Effector memory CD4-positive, alpha-beta T cell (primary cell): ENCODE measurements around the gene LGALS3BP.

Experiments
- DNase-seq, 3 donors: peaks; one replicate each; pipeline ENCODE4 v3.0.0-alpha.2; 2020
- H3K27ac ChIP-seq: 2 replicates; pipeline ENCODE4 v1.7.0; 2013; ENCODE audit warnings: mild to moderate bottlenecking, low read length, moderate library complexity; ENCODE audit not compliant: insufficient read depth, poor library complexity, severe bottlenecking
- H3K27me3 ChIP-seq: replicated peaks from 2 replicates; pipeline ENCODE4 v1.7.0; 2013; ENCODE audit warnings: mild to moderate bottlenecking, low read length; ENCODE audit not compliant: insufficient read depth, control insufficient read depth, poor library complexity, severe bottlenecking
- H3K36me3 ChIP-seq: 2 replicates; pipeline ENCODE4 v1.7.0; 2013; ENCODE audit warnings: mild to moderate bottlenecking, low read length, moderate library complexity; ENCODE audit not compliant: control insufficient read depth, insufficient read depth
- H3K4me1 ChIP-seq: 2 replicates; pipeline ENCODE4 v1.7.0; 2013; ENCODE audit warnings: low read length, mild to moderate bottlenecking; ENCODE audit not compliant: control insufficient read depth, insufficient read depth, poor library complexity, severe bottlenecking
- H3K4me3 ChIP-seq: 2 replicates; pipeline ENCODE4 v1.7.0; 2013; ENCODE audit warnings: low read length, low read depth, mild to moderate bottlenecking; ENCODE audit not compliant: insufficient read depth, poor library complexity, severe bottlenecking
- H3K9me3 ChIP-seq: 2 replicates; pipeline ENCODE4 v1.7.0; 2013; ENCODE audit warnings: mild to moderate bottlenecking, low read length, moderate library complexity; ENCODE audit not compliant: control insufficient read depth

Gene LGALS3BP

GRCh38 chr17:78998311-78999055 is 18.8 kb upstream of the LGALS3BP start:
- Histone ChIP-seq H3K9me3 (no peaks in the 10 kb centered on the region), H3K27me3 (no peaks in the 10 kb centered on the region), H3K27ac (no peak overlapping the region), H3K36me3 (peaks cover 43% of the 10 kb centered on the region), H3K4me3 (no peak overlapping the region), H3K4me1 (no peaks in the 10 kb centered on the region)
- DNase-seq: no peak

- Histone ChIP-seq H3K4me1 (no peaks in the 10 kb centered on the region), H3K9me3 (no peaks in the 10 kb centered on the region), H3K27me3 (no peaks in the 10 kb centered on the region), H3K4me3 (no peak overlapping the region), H3K36me3 (peaks cover 42% of the 10 kb centered on the region), H3K27ac (no peak overlapping the region)
- no peak for DNase-seq
Measured at GRCh38 chr17:78997881-78998280, 18.2 kb upstream of the LGALS3BP start.

DNA sequence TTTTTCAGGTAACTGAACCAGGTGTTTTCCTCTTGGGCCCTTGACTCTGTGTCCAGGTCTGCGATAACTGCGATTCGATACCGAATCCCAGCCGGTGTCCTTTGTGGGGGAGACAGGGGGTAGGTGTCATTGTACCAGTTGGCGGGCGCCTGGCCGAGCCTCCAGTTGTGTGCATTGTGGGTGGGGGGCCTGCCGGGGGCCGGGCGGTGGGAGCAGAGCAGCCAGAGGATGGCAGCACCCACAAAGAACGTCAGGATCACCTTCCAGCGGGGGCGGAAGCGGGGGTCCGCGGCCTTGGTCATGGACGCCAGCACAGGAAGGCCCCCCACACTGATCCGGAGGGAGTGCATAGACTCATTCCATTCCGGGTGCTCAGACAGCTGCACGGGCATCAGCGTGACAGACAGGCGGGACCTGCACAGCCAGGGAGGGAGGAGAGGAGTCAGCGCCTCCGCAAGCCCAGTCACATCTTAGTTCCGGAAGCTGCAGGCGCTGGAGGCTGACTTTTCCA is 17.6 kb upstream of the LGALS3BP start:
- H3K9me3 ChIP-seq: no peaks in the 10 kb centered on the region
- peaks cover 38% of the 10 kb centered on the region for H3K36me3 ChIP-seq

GRCh38 chr17:78996781-78997201 is 17.1 kb upstream of the LGALS3BP start:
- H3K9me3 ChIP-seq: no peaks in the 10 kb centered on the region
- no peaks in the 10 kb centered on the region for H3K4me1 ChIP-seq
- H3K27me3 ChIP-seq: no peaks in the 10 kb centered on the region
- no peak for DNase-seq
- H3K27ac ChIP-seq: no peak overlapping the region
- H3K36me3 ChIP-seq: peaks cover 41% of the 10 kb centered on the region
- H3K4me3 ChIP-seq: no peak overlapping the region

More for the DNA sequence above, 17.6 kb upstream of the LGALS3BP start:
- Histone ChIP-seq H3K27me3 (no peaks in the 10 kb centered on the region), H3K4me3 (no peak overlapping the region), H3K27ac (no peak overlapping the region), H3K4me1 (no peaks in the 10 kb centered on the region)
- DNase-seq: no peak

GRCh38 chr17:78995761-78996451 is 16.2 kb upstream of the LGALS3BP start:
- no peak for DNase-seq
- Histone ChIP-seq H3K27ac (no peak overlapping the region), H3K9me3 (no peaks in the 10 kb centered on the region), H3K4me1 (no peaks in the 10 kb centered on the region), H3K4me3 (no peak overlapping the region), H3K36me3 (peaks cover 49% of the 10 kb centered on the region), H3K27me3 (no peaks in the 10 kb centered on the region)

DNA sequence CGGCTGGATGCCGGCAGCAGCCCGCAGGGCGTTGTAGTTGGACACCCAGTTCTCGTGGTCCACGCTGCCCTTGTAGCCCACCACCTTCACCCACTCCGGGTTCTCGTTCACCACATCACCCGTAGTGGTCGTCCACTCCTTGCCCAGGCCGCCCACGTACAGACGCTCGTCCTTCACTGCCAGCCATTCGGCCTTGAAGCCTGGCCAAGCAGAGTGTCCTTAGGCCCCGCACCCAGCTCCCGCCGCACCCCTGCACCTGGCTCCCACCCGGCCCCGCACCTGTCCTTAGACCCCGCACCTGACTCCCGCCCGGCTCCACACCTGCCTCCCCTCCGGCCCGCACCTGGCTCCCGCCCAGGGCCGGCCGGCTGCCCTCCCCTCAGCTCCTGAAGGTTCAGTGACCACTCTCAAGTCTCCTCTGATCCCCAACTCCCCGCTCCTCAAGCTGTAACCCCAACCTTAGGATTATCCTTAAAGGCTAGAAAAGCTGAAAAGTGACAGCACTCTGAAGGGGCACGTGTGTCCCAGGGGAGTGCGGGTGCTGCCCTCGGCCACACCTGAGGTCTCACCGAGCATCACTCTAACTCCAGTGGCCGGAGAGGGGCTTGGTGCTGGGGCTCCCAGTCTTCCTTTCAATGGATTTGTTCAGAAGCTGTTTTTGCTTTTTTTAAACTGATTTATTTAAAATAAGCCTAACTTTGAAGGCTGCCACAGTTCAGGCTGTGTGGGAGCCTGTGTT is 15.5 kb upstream of the LGALS3BP start:
- no peak overlapping the region for H3K4me3 ChIP-seq

GRCh38 chr17:78993981-78994671 is 14.4 kb upstream of the LGALS3BP start:
- Histone ChIP-seq H3K36me3 (peaks cover 49% of the 10 kb centered on the region), H3K27me3 (no peaks in the 10 kb centered on the region), H3K4me3 (no peak overlapping the region), H3K27ac (no peak overlapping the region), H3K4me1 (no peaks in the 10 kb centered on the region), H3K9me3 (no peaks in the 10 kb centered on the region)
- no peak for DNase-seq

More for the DNA sequence above, 15.5 kb upstream of the LGALS3BP start:
- Histone ChIP-seq H3K4me1 (no peaks in the 10 kb centered on the region), H3K9me3 (no peaks in the 10 kb centered on the region), H3K36me3 (peaks cover 49% of the 10 kb centered on the region), H3K27ac (no peak overlapping the region), H3K27me3 (no peaks in the 10 kb centered on the region)
- DNase-seq: no peak

- Histone ChIP-seq H3K36me3 (peaks cover 42% of the 10 kb centered on the region), H3K4me3 (no peak overlapping the region), H3K27ac (no peak overlapping the region), H3K4me1 (no peaks in the 10 kb centered on the region), H3K9me3 (no peaks in the 10 kb centered on the region), H3K27me3 (no peaks in the 10 kb centered on the region)
- DNase-seq: peak in 2 of 3 donors; percentile 17 to 34
Measured at GRCh38 chr17:78993241-78993956, 13.7 kb upstream of the LGALS3BP start.

- DNase-seq: no peak
- Histone ChIP-seq H3K27ac (no peak overlapping the region), H3K4me3 (no peak overlapping the region), H3K4me1 (no peaks in the 10 kb centered on the region), H3K9me3 (no peaks in the 10 kb centered on the region), H3K27me3 (no peaks in the 10 kb centered on the region), H3K36me3 (peaks cover 37% of the 10 kb centered on the region)
Measured at GRCh38 chr17:78992542-78993212, 13.0 kb upstream of the LGALS3BP start.
